ENCODE measurements around the gene CYP2S1.

CYP2S1 gene

DNA sequence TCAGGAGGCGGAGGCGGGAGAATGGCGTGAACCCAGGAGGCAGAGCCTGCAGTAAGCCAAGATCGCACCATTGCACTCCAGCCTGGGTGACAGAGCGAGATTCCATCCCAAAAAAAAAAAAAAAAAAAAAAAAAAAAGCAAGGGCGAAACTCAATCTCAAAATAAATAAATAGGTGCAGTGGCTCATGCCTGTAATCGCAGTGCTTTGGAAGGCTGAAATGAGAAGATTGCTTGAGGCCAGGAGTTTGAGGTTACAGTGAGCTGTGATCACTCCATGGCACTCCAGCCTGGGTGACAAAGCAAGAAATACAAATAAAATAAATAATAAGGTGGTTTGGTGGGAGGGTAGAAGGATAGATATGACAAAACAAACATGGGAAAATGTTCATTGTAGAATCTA, 39.0 kb upstream of the CYP2S1 start:
- Histone ChIP-seq H3K9ac (ENCODE audit: low read depth, low read length, poor library complexity, severe bottlenecking) (no peak overlapping the region), H3K4me1 (ENCODE audit: insufficient read depth, low read length, poor library complexity, severe bottlenecking) (no peaks in the 10 kb centered on the region), H4K20me1 (ENCODE audit: insufficient read depth, low read length, poor library complexity, severe bottlenecking) (no peaks in the 10 kb centered on the region), H3K4me2 (ENCODE audit: low read depth, low read length, poor library complexity, severe bottlenecking) (no peak overlapping the region), H3K9me2 (replicated peaks; ENCODE audit: low read depth, low read length) (no peaks in the 10 kb centered on the region), H3K36me3 (ENCODE audit: insufficient read depth, low read length) (no peaks in the 10 kb centered on the region), H3K9me3 (ENCODE audit: insufficient read depth, low read depth, low read length) (no peaks in the 10 kb centered on the region), H3K4me3 (ENCODE audit: low read length, poor library complexity, severe bottlenecking) (no peak overlapping the region), H3K27me3 (ENCODE audit: insufficient read depth, low read length, poor library complexity, severe bottlenecking) (no peaks in the 10 kb centered on the region), H2AFZ (ENCODE audit: low read length) (no peak overlapping the region), H3F3A (ENCODE audit: low read depth) (no peaks in the 10 kb centered on the region), H3K79me2 (ENCODE audit: insufficient read depth, low read length) (no peaks in the 10 kb centered on the region)
- TF ChIP-seq, protein P1, sequence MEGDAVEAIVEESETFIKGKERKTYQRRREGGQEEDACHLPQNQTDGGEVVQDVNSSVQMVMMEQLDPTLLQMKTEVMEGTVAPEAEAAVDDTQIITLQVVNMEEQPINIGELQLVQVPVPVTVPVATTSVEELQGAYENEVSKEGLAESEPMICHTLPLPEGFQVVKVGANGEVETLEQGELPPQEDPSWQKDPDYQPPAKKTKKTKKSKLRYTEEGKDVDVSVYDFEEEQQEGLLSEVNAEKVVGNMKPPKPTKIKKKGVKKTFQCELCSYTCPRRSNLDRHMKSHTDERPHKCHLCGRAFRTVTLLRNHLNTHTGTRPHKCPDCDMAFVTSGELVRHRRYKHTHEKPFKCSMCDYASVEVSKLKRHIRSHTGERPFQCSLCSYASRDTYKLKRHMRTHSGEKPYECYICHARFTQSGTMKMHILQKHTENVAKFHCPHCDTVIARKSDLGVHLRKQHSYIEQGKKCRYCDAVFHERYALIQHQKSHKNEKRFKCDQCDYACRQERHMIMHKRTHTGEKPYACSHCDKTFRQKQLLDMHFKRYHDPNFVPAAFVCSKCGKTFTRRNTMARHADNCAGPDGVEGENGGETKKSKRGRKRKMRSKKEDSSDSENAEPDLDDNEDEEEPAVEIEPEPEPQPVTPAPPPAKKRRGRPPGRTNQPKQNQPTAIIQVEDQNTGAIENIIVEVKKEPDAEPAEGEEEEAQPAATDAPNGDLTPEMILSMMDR (conservative IDR thresholded peaks at IDR 0.05; ENCODE audit: low read length): no peak
- no peak for TF ChIP-seq EZH2phosphoT487 (IDR thresholded peaks at IDR 0.05; ENCODE audit: borderline replicate concordance)

DNA sequence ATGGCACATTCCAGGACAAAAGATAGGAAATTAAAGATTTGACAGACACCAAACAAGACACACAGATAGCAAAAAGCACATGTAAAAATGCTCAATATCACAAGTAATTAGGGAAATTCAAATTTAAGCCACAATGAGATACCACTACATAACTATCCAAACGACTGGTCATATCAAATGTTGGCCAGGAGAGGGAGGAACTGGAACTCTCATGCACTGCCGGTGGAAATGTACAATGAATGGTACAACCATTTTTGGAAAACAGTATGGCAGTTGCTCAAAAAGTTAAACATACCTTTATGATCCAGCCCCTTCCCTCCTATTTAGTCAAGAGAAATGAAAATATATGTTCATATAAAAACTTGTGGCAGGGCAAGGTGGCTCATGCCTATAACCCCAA, 36.8 kb upstream of the CYP2S1 start:
- Histone ChIP-seq H4K20me1 (ENCODE audit: insufficient read depth, low read length, poor library complexity, severe bottlenecking) (no peaks in the 10 kb centered on the region), H3K9ac (ENCODE audit: low read depth, low read length, poor library complexity, severe bottlenecking) (no peak overlapping the region), H3K4me2 (ENCODE audit: low read depth, low read length, poor library complexity, severe bottlenecking) (no peak overlapping the region), H3K9me2 (replicated peaks; ENCODE audit: low read depth, low read length) (no peaks in the 10 kb centered on the region), H3K79me2 (ENCODE audit: insufficient read depth, low read length) (no peaks in the 10 kb centered on the region), H3K9me3 (ENCODE audit: insufficient read depth, low read depth, low read length) (no peaks in the 10 kb centered on the region), H3K4me3 (ENCODE audit: low read length, poor library complexity, severe bottlenecking) (no peak overlapping the region), H3K4me1 (ENCODE audit: insufficient read depth, low read length, poor library complexity, severe bottlenecking) (no peaks in the 10 kb centered on the region), H3K27me3 (ENCODE audit: insufficient read depth, low read length, poor library complexity, severe bottlenecking) (no peaks in the 10 kb centered on the region), H3F3A (ENCODE audit: low read depth) (no peaks in the 10 kb centered on the region), H2AFZ (ENCODE audit: low read length) (no peak overlapping the region), H3K36me3 (ENCODE audit: insufficient read depth, low read length) (no peaks in the 10 kb centered on the region)
- no peak for TF ChIP-seq EZH2phosphoT487 (IDR thresholded peaks at IDR 0.05; ENCODE audit: borderline replicate concordance)
- TF ChIP-seq, protein P1 (conservative IDR thresholded peaks at IDR 0.05; ENCODE audit: low read length): no peak

DNA sequence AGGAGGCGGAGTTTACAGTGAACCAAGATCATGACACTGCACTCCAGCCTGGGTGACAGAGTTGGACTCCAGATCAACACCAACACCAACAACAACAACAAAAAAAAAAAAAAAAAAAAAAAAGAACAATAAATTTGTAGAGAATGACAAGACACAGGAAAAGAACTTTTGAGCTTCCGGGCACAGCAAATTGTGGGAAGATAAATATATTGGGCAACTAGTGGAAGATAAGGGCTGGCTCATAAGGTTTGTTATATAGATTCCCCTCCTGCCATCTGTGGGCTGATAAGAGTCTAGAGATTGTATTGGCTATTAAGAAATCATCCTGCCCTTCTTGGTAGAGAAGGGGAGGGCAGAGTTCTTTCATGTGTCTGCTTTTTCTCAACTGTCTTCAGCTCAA, 33.1 kb upstream of the CYP2S1 start:
- TF ChIP-seq EZH2phosphoT487 (IDR thresholded peaks at IDR 0.05; ENCODE audit: borderline replicate concordance): no peak
- TF ChIP-seq, protein P1 (conservative IDR thresholded peaks at IDR 0.05; ENCODE audit: low read length): no peak
- no peaks in the 10 kb centered on the region for H3K79me2 ChIP-seq (ENCODE audit: insufficient read depth, low read length)
- no peaks in the 10 kb centered on the region for H3K27me3 ChIP-seq (ENCODE audit: insufficient read depth, low read length, poor library complexity, severe bottlenecking)
- H4K20me1 ChIP-seq (ENCODE audit: insufficient read depth, low read length, poor library complexity, severe bottlenecking): no peaks in the 10 kb centered on the region
- no peaks in the 10 kb centered on the region for H3K9me3 ChIP-seq (ENCODE audit: insufficient read depth, low read depth, low read length)
- no peaks in the 10 kb centered on the region for H3K36me3 ChIP-seq (ENCODE audit: insufficient read depth, low read length)
- no peak overlapping the region for H2AFZ ChIP-seq (ENCODE audit: low read length)
- no peak overlapping the region for H3K9ac ChIP-seq (ENCODE audit: low read depth, low read length, poor library complexity, severe bottlenecking)
- no peak overlapping the region for H3K4me2 ChIP-seq (ENCODE audit: low read depth, low read length, poor library complexity, severe bottlenecking)
- H3K9me2 ChIP-seq (replicated peaks; ENCODE audit: low read depth, low read length): no peaks in the 10 kb centered on the region
- H3F3A ChIP-seq (ENCODE audit: low read depth): no peaks in the 10 kb centered on the region
- H3K4me1 ChIP-seq (ENCODE audit: insufficient read depth, low read length, poor library complexity, severe bottlenecking): no peaks in the 10 kb centered on the region
- no peak overlapping the region for H3K4me3 ChIP-seq (ENCODE audit: low read length, poor library complexity, severe bottlenecking)
